HG02943 (cell line): Measurements from ENCODE around the gene RFX1.
"Not testable (repeated sequence)": the region's sequence is repeated elsewhere in the genome, so short reads cannot be mapped to it uniquely, and the experiment has no call there.

Experiments used
- ATAC-seq: cut with Tn5 transposase; IDR thresholded peaks from one replicate; pipeline ENCODE4 v1.9.1; 2021; ENCODE audit warnings: mild to moderate bottlenecking, low read depth, moderate library complexity; ENCODE audit not compliant: unreplicated experiment

The RFX1 gene

GRCh38 chr19:14006085-14006765 lies at the start of gene RFX1:
Gene RFX1 (minus strand): TSS chr19:14006320. CDS start chr19:13993843, 12,477 bp downstream.
- peak; percentile 79 for ATAC-seq

- no peak for ATAC-seq
Measured at GRCh38 chr19:14055396-14055795, 49.3 kb upstream of the RFX1 start.

- ATAC-seq, result no peak
Measured at GRCh38 chr19:14054721-14055120, 48.6 kb upstream of the RFX1 start.

GRCh38 chr19:14054099-14054498 lies 48.0 kb upstream of the RFX1 start:
- ATAC-seq, result no peak

DNA sequence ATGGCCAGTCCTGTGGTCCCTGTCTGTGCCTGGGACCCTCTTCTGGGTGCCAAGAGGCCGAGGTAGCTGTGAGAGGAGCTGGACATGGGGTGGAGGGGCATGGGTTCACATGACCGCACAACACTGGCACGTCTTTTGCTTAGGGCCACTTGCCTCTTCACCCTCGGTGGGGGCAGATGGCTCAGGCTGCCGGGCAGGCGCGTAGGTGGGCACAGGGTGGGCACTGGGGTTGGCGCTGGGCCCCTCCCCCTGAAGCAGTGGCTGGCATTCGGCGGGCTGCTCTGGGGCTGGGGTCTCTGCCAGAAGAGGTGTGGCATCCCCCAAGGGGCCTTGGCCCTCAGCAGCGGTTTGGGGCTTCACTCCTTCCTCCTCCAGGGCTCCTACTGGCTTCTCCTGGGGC lies 47.4 kb upstream of the RFX1 start:
- ATAC-seq, result no peak

GRCh38 chr19:14053032-14053431 lies 46.9 kb upstream of the RFX1 start:
- no peak for ATAC-seq

DNA sequence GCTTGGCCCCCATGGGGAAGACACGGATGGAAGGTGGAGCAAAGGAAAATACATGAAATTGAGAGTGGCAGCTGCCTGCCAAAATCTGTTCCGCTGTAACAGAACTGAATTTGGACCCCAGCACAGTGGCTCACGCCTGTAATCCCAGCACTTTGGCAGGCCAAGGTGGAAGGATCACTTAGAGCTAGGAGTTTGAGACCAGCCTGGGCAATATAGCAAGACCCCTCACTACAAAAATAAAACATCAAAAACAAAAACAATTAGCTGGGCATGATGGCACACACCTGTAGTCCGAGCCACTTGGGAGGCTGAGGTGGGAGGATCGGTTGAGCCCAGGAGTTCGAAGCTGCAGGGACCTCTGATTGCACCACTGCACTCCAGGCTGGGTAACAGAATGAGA lies 46.4 kb upstream of the RFX1 start:
- ATAC-seq, result no peak

DNA sequence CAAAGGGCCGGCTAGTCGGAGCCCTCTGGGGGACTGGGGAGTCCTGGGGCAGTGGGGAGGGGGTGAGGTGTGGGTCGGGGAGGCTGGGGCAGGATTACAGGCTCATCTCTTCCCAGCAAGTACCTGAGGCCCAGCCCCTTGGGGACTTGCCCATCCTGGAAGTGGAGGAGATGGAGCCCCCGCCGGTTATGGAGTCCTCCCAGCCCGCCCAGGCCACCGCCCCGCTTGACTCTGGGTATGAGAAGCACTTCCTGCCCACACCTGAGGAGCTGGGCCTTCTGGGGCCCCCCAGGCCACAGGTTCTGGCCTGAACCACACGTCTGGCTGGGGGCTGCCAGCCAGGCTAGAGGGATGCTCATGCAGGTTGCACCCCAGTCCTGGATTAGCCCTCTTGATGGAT lies 45.9 kb upstream of the RFX1 start:
- ATAC-seq, result no peak

DNA sequence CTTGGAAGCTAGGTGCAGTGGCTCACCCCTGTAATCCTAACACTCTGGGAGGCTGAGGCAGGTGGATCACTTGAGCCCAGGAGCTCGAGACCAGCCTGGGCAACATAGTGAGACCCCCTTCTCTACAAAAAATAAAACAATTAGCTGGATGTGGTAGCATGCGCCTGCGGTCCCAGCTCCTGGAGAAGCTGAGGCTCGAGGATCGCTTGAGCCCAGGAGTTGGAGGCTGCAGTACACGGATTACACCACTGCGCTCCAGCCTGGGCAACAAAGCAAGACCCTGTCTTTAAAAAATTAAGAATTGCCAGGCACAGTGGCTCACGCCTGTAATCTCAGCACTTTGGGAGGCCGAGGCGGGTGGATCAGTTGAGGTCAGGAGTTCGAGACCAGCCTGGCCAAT lies 44.8 kb upstream of the RFX1 start:
- not testable (repeated sequence) for ATAC-seq

DNA sequence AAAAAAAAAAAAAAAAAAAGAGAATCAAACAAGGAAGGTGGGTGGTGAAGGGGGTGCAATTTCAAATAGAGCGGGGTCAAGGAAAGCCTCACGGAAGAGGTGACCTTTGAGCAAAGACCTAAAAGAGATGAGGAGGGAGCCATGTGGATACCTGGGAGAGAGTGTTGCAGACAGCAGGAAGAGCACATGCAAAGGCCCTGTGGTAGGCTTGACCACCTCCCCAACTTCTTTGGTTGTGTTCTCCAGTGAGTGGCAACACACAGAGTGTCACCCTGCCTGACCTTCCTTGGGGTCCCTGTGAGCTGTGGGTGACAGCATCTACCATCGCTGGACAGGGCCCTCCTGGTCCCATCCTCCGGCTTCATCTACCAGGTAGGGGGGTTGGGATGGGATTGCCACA lies 44.4 kb upstream of the RFX1 start:
- ATAC-seq, result no peak

- ATAC-seq, result no peak
Measured at GRCh38 chr19:14048443-14049153, 42.5 kb upstream of the RFX1 start.

GRCh38 chr19:14047866-14048265 lies 41.7 kb upstream of the RFX1 start:
- ATAC-seq, result not testable (repeated sequence)

DNA sequence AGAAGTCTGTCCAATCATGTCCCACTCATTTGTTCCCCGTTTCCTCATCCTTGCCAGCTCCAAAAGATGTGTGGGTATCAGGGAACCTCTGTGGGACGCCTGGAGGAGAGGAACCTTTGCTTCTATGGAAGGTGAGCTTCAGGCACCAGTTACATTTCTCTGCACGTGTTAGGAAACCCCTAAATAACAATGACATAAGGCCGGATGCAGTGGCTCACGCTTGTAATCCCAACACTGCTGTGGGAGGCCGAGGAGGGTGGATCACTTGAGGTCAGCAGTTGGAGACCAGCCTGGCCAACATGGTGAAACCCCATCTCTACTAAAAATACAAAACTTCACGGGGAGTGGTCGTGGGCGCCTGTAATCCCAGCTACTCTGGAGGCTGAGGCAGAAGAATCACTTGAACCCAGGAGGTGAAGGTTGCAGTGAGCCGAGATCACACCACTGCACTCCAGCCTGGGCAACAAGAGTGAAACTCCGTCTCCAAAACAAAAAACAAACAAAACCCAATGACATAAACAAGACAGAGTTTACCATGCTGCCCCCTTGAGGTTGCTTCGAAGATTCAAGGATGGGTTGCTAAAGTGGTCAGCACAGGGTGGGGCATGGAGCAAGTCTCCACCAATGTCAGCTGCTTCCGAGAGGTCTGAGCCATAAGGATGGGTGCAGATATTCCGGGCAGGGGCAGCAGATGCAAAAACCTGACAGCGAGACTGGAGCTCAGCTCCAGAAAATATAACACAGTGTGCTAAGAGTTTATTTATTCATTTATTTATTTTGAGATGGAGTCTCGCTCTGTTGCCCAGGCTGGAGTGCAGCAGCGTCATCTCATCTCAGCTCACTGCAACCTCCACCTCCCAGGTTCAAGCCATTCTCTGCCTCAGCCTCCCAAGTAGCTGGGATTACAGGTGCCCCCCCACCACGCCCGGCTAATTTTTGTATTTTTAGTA lies 36.8 kb upstream of the RFX1 start:
- not testable (repeated sequence) for ATAC-seq

GRCh38 chr19:14039181-14039580 lies 33.1 kb upstream of the RFX1 start:
- ATAC-seq, result no peak

DNA sequence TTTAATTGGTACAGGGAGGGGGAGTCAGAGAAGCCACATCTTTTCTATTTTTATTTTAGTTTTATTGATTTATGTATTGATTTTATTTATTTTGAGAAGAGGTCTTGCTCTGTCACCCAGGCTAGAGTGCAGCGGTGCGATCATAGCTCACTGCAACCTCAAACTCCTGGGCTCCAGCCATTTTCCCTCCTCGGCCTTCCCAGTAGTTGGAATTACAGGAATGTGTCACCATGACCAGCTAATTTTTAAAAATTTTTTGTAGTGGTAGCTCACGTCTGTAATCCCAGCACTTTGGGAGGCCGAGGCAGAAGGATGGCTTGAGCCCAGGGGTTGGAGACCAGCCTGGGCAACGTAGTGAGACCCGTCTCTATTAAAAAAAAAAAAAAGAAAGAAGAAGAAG lies 29.6 kb upstream of the RFX1 start:
- ATAC-seq, result no peak

- ATAC-seq, result not testable (repeated sequence)
Measured at GRCh38 chr19:14035159-14035558, 29.0 kb upstream of the RFX1 start.

DNA sequence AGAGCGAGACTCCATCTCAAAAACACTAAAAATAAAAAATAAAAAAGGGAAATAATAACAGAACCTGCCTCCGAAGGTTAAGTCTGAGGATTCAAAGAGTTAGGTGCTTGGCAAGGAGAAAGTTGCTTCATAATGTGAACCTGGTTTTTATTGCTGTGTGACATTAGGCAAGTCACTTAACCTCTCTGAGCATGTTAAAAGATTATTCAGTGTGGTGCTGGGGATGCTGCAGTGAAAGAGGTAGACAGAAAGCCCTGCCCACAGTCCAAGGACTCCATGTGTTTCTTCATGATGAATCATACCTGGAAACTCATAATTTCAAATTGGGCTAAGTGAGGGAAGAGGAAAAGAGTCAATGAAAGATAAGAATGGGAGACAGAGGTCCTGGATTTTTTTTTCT lies 27.8 kb upstream of the RFX1 start:
- ATAC-seq, result no peak

DNA sequence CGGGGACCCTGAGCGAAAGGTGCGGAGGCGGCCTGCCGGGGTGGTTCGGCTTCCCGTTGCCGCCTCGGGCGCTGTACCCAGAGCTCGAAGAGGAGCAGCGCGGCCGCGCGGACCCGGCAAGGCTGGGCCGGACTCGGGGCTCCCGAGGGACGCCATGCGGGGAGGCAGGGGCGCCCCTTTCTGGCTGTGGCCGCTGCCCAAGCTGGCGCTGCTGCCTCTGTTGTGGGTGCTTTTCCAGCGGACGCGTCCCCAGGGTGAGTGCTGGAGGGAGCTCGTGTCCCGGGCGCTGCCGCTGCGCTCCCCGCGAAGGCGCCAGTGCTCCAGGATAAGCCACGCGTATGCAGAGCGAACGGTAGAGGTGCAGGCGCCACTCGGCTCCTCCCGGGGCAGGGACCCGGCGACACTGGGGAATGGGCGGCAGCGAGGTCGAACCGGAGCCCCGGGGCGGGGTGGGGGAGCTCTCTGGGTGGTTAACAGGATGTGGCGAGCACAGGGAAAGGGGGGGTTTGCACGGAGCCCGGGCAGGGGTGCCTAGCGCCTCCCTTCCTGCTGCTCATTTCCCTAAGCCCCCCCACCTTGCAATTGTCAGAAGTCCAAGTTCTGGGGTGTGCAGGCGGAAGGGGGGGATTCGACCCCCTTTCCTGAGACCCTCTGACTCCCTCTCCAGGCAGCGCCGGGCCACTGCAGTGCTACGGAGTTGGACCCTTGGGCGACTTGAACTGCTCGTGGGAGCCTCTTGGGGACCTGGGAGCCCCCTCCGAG lies 25.8 kb upstream of the RFX1 start, which contains the start of gene IL27RA:
TSS of gene IL27RA (plus strand) at position 44 of the 762 bp plus-strand sequence. CDS start at position 155, 111 bp downstream.
- ATAC-seq, result no peak

DNA sequence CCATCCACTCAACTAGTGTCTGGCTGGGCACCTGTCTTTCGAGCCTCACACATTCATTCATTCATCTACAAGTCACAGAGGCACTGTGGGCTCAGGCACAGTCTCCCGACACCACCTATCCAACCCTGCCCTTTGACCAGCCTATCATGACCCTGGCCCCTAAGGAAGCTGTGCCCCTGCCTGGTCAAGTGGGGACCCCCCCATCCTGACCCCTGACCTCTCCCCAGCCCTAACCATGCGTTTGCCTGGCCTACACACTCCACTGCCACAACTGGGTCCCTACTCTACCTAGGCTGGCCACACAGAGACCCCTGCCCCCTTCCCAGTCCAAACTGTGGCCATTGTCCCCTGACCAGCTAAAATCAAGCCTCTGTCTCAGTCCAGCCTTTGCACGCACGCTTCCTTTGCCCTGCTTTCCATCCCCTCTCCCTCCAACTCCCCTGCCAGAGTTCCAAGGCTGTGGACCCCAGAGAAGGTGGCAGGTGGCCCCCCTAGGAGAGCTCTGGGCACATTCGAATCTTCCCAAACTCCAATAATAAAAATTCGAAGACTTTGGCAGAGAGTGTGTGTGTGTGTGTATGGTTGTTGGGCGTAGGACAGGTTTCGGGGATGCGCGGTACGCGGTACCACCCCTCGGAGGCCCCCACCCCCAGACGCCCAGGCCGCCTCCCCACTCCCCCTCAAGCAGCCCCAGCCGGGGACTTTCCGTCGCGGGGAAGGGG lies 25.0 kb upstream of the RFX1 start:
- ATAC-seq, result no peak

DNA sequence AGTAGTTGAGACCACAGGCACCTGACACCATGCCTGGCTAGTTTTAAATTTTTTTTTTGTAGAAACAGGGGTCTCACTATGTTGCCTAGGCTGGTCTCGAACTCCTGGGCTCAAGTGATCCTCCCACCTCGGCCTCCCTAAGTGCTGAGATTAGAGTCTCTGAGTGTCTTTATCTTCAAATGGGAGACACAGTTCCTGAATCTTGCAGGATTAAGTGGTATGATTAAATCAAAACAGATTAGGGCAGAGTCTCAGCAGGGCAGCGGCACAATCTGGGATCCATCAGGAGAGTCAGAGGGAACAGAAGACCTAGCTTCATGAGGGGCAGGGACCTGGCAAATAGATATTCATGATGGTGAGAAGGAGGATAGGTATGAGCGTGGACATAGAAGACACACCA lies 22.8 kb upstream of the RFX1 start:
- no peak for ATAC-seq
